CD4-positive, alpha-beta T cell treated with Interferon alpha-2 for 1 hour (primary cell): ENCODE results near the gene CAPRIN2.

Experiments used
- DNase-seq, 2 donors: peaks; one replicate each; pipeline ENCODE4 v3.0.0-alpha.2; 2020 to 2022

CAPRIN2 gene

GRCh38 chr12:30763053-30763452 lies 8.3 kb upstream of the CAPRIN2 start:
- no peak for DNase-seq

DNA sequence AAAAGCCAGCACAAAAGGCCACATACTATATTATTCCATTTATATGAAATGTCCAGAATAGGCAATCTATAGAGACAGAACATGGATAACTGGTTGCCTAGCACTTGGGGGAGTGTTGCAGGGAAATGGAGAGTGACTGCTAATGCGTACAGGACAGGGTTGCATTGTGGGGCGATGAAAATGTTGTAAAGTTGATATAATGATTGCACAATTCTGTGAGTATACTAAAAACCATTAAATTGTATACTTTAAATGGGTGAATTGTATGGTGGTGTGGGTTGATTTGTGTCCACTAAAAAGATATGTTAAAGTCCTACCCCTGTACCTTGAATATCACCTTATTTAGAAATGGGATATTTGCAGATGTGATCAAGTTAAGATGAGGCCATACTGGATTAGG lies 7.0 kb upstream of the CAPRIN2 start:
- no peak for DNase-seq

- no peak for DNase-seq
These were observed 2.6 kb upstream of the CAPRIN2 start for GRCh38 chr12:30757316-30757715.

GRCh38 chr12:30756074-30756473 lies 1.3 kb upstream of the CAPRIN2 start:
- DNase-seq = no peak

GRCh38 chr12:30755395-30755762 lies 628 bp upstream of the CAPRIN2 start:
- no peak for DNase-seq

GRCh38 chr12:30754383-30754749 lies 385 bp downstream of the CAPRIN2 start:
- no peak for DNase-seq

GRCh38 chr12:30753751-30754382 lies 884 bp downstream of the CAPRIN2 start:
- no peak for DNase-seq

DNA sequence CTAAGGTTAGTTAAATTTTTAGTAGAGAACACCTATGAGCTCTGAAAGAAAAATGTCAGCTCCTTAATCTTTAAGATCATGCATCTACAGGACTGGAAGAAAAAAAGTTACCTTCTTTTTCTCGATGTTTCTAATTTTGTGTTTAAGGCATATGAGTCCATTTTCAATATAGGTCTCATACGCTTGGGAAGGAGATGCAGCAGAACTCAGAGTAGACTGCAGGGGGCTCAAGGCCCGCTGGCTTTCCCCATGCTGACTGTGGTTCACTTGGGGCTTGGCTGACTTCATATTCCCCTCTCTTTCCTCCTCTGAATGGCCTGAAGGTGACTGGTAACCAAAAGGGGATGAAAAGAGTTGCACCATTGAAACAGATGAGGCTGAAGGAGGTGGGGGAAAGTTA lies 1.5 kb downstream of the CAPRIN2 start:
- DNase-seq = peak; percentile 9 to 20

- DNase-seq = no peak
These were observed 2.5 kb downstream of the CAPRIN2 start for GRCh38 chr12:30752255-30752654.

DNA sequence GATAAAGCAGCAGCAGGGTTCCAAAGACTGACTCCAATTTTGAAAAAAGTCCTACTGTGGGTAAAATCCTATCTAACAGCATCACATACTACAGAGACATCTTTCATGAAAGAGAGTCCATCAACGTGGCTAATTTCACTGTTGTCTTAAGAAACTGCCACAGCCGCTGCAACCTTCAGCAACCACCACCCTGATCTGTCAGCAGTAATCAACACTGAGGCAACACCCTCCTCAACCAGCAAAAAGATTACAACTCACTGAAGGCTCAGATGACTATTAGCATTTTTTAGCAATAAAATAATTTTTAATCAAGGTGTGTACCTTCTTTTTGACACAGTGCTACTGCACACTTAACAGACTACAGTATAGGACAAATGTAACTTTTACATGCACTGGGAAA lies 6.6 kb downstream of the CAPRIN2 start:
- DNase-seq = no peak

DNA sequence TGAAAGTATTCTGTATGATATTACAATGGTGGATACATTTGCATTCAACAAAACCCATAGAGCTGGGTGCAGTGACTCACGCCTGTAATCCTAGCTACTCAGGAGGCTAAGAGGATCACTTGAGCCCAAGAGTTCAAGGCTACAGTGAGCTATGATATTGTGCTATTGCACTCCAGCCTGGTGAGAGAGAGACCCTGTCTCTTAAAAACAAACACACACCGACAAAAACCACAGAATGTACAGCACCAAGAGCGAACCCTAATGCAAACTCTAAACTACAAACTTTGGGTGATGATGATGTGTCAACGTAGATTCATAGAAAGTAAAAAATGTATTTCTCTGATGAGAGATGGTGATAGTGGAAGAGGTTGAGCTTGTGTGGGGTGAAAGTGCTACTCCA lies 8.6 kb downstream of the CAPRIN2 start:
- no peak for DNase-seq

DNA sequence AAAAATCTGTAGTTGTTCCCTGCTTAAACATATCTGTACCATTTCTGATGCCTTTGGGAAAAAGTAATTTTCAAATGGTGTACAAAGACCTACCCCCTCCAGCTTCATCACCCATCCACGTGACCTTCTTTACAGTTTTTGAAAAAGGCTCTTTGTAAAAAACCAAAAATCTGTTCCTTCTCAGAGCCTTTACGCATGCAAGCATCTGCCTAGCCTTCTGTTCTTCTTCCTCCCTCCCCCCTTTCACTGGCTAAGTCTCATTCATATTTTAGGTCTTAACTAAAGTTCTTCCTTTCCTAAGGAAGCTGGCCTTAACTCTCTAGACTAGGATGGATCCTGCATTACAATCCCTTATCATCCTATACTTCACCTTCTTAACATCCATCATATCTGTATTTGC lies 10.4 kb downstream of the CAPRIN2 start:
- DNase-seq = no peak

DNA sequence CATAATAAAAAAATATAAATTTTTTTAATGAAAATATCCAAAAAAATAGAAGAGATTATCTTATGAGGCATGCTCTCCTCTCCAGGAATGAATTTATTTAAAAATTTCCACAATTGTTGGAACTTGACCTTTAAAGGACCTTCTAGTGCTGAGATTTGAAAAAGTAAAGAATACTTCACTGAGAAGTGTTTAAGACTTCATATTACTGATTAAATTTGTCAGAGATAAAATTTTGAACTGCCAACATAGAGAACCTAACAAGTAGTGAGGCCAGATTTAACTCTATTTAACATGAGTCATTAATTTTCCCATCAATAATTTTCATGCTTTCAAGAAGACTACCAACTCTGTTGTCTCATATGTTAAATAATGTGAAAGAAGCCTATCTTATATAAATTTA lies 14.5 kb downstream of the CAPRIN2 start:
- DNase-seq = no peak

- DNase-seq = no peak
These were observed 15.7 kb downstream of the CAPRIN2 start for GRCh38 chr12:30739020-30739419.

- DNase-seq = no peak
These were observed 21.7 kb downstream of the CAPRIN2 start for GRCh38 chr12:30732954-30733637.

DNA sequence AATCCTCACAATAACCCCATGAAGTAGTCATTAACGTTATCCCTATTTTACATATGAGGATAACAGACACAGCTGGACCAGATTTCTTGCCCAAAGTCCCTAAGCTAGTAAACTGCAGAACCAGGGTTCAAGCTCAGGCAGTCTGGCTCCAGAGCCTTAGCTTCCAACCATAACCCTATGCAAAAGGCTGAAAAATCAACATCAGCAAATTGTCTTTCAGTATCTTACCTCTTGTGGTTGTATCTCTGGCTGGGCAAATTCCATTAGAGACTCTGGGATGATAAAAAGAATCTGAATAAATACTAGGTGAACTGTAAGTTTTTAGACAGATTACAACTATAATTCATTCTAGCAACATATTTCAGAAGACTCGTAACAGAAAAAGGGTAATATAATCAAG lies 24.7 kb downstream of the CAPRIN2 start:
- no peak for DNase-seq

- no peak for DNase-seq
These were observed 25.2 kb downstream of the CAPRIN2 start for GRCh38 chr12:30729547-30729946.

DNA sequence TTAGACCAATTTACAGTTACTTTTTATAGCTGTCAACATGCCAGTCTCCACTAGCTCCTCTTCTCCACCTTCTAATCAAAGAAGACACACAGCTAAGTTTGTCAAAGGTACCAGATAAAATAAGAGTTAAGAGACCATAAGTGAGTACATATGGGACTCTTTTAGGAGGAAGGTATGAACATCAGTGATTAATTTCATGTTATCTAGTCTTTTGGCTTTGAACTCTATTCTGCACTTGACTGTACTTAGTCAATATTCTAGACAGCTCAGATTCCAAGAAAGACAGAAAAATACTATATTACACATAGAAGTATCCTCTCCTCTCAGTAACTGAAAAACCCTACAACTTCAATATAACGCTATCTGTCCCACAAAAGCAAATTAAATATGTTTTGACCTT lies 28.1 kb downstream of the CAPRIN2 start:
- no peak for DNase-seq

GRCh38 chr12:30725739-30726138 lies 29.0 kb downstream of the CAPRIN2 start:
- DNase-seq = no peak

DNA sequence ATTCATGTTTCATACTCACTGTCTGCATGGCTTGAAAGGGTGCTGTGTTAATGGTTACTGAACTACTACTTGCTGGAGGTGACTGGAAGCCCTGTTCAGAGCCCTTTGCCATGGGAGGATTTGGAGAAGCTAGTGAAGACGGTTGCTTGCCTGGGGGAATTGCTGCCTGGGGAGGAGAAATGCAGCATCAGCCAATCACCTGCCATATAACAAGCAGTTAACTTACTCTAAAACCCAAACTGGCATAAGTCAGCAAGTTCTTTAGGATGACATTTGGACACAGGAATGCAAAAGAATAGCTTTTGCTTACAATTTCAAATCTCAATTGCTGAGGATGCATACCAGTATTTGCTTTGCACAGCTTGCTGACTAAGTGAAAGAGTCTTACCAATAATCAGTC lies 35.7 kb downstream of the CAPRIN2 start:
- no peak for DNase-seq

DNA sequence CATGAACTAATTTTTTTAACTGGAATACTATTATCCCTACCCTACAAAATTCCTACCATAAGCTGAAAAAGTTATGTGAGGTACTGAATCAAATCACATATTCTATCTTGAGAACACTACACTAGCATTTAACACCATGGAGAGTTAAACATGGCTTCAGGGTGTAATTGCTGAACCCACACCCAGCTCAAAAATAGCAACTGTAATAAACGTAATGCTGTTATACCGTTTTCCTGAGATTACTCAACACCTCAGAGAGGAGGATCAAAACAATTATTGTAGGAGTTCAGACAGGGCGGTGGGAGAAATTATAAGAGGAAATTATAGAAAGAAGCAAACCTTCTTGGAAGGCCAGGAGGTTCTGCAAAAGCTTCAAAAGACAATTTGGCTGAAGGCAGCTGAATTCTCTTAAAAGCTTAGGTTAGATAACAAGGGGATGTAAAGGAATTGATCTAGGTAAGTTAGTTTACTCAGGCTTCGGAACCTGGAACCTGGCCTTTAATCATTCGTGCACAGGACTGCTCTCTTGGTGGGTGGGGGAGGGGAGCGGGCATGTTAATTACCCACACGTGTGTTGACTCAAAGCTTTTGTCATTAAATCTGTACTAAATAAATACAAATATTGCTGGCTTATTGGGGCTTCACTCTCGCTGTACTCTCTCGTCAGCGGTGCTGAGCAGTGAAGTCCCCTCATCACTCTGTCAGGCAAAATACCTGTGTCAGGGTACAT lies 47.0 kb downstream of the CAPRIN2 start:
- no peak for DNase-seq

DNA sequence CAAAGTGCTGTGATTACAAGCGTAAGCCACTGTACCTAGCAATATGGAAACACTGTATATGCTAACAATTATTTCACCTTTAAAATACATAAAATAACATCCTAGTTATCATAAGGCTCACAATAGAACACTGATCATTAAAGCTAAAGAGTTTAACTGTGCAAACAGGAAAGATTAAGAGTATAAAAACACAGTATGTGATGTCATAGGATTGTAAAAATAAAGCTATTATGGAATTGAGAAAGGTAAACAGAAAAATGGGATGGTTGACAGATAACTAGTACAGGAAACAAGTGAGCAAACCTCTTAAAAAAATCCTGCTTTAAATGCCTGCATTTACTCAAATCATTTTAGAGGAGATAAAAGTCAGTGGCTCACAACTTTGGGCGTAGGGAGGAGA lies 48.3 kb downstream of the CAPRIN2 start:
- DNase-seq = no peak

DNA sequence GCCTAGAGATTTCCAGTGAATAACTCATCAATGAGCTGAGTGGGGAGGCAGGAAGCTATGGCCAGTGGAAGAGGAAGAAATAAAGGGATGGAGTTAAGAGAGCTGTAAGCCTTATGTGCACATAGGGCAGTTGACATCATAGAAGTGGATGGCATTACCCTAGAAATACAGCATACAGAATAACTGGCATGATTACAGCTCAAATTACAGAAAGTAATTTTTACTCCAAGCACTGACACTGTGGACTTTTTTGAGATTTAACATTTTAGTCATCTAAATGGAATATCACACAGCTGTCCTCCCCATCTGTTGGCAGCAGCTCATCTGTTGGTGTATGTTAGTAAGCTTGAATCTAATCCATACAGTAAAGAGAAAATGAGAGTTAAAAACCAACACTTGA lies 53.7 kb downstream of the CAPRIN2 start:
- DNase-seq = no peak

DNA sequence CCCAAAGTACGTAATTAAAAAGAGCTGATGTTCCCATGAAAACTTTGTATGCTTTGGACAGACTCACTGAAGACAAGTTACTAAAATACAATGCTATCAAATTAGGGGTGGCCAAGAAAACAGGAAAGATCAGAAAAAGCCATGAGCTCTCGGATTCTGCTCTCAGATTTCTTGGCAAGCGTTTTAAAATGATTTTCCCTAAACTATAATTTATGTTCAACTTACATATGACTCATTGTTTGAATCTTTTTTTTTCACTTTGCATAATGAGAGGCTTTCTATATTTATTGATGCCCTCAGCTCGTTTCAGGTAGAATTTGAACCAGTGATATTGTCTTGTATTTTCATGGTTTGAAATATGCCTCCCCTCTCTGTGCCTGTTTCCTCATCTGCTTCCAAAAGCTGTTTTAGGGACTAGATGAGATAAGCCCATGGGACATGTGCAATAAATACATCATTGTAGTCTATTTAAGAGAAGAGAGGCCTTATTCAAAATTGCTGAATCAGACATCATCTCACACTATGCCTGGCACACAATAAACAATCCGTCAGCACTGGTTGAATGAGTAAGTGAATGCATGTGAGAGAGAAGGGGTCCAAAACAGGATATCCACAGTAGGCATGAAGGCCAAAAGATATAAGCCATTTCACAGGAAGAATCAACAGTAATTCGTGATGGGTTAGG lies 54.4 kb downstream of the CAPRIN2 start:
- DNase-seq = no peak
